Gastroesophageal sphincter (tissue), 4 donors: ENCODE measurements around the gene ZNF597. TPM values are rescaled to one million over a fixed set of nuclear protein-coding genes. Genes with fewer than 3 reads are reported as not detected.

Source experiments
- ATAC-seq: fragments of 150-250 bp; one replicate; pipeline ENCODE4 v1.9.1; 2016; ENCODE audit warnings: mild to moderate bottlenecking, moderate library complexity
- H3K27ac ChIP-seq, 4 donors: fragments of 200-600 bp; sonication (generic) in 3 of 4; 1 replicate in 3 of 4; 2 replicates in 1 of 4; pipeline ENCODE4 v1.5.1; 2016 to 2019
- H3K27me3 ChIP-seq: fragments of 200-600 bp; sonication (generic); one replicate; pipeline ENCODE4 v1.5.1; 2019
- H3K36me3 ChIP-seq, 2 donors: fragments of 200-600 bp; sonication (generic); one replicate each; pipeline ENCODE4 v1.5.1; 2019; ENCODE audit warnings: control low read depth in 1 of 2
- H3K4me1 ChIP-seq, 3 donors: fragments of 200-600 bp; sonication (generic); 1 replicate in 2 of 3; 2 replicates in 1 of 3; pipeline ENCODE4 v1.5.1; 2016 to 2019; ENCODE audit warnings: control low read depth in 2 of 3
- H3K4me3 ChIP-seq, 2 donors: fragments of 200-600 bp; sonication (generic); one replicate each; pipeline ENCODE4 v1.5.1; 2019; ENCODE audit warnings: mild to moderate bottlenecking in 1 of 2, moderate library complexity in 1 of 2
- H3K9me3 ChIP-seq, 3 donors: fragments of 200-600 bp; sonication (generic); one replicate each; pipeline ENCODE4 v1.5.1; 2017 to 2019; ENCODE audit warnings: control low read depth in 2 of 3
- CTCF ChIP-seq, 4 experiments: fragments of 200-600 bp in 2 of 4; fragments of 450-650 bp in 2 of 4; sonication (generic) in 1 of 4; IDR thresholded peaks; one replicate each; pipeline ENCODE4 v1.5.1; 2017 to 2019; ENCODE audit warnings: antibody characterized with exemption in 4 of 4, mild to moderate bottlenecking in 2 of 4, moderate library complexity in 2 of 4
- EP300 ChIP-seq: sonication (generic); formaldehyde crosslinking; IDR thresholded peaks from one replicate; pipeline ENCODE4 v1.6.1; 2017; ENCODE audit warnings: antibody characterized with exemption, mild to moderate bottlenecking
- POLR2A ChIP-seq, 2 donors: fragments of 450-650 bp; IDR thresholded peaks; one replicate each; pipeline ENCODE4 v1.6.1; 2017; ENCODE audit warnings: antibody characterized with exemption in 2 of 2, mild to moderate bottlenecking in 2 of 2, moderate library complexity in 1 of 2
- POLR2AphosphoS5 ChIP-seq: sonication (generic); formaldehyde crosslinking; IDR thresholded peaks from one replicate; pipeline ENCODE4 v1.6.1; 2017; ENCODE audit warnings: antibody characterized with exemption
- WGBS, 2 donors: methylation state at CpG; one replicate each; pipeline ENCODE4 v1.1.5; 2018; ENCODE audit warnings: low coverage in 1 of 2; 5-methylcytosine and 5-hydroxymethylcytosine counted together
- total RNA-seq, 4 donors: library from RNA; depleted of rRNA; stranded (reverse); fragments of >200 nt; gene quantifications; one replicate each; pipeline ENCODE4 v1.1.0, GENCODE V29; 2016

ZNF597 gene
- total RNA-seq, 4 donors from 2014 or later, result 1.4 to 2.8 (median 2.2) TPM

GRCh38 chr16:3484318-3485096 is 41.2 kb upstream of the ZNF597 start:
- 80% methylated on average over 1 of the region's 30 CpGs; no CpG with 5 or more reads in 1 of the 2 donors for WGBS, 2 donors
- no peak overlapping the region for H3K4me3 ChIP-seq
- ATAC-seq, result no peak
- H3K27me3 ChIP-seq, result no peaks in the 10 kb centered on the region
- H3K27ac ChIP-seq, result no peak overlapping the region
- H3K36me3 ChIP-seq, result peaks cover 0 to 87% of the 10 kb centered on the region in 2 donors
- TF ChIP-seq EP300 (no peak), POLR2AphosphoS5 (no peak), CTCF (IDR thresholded peaks at IDR 0.05) (no peak), POLR2A (IDR thresholded peaks at IDR 0.05) (no peak)
- no peaks in the 10 kb centered on the region for H3K4me1 ChIP-seq
- no peaks in the 10 kb centered on the region for H3K9me3 ChIP-seq

GRCh38 chr16:3482659-3483241 is 39.4 kb upstream of the ZNF597 start:
- no peak overlapping the region for H3K4me3 ChIP-seq
- TF ChIP-seq POLR2A (IDR thresholded peaks at IDR 0.05) (no peak), POLR2AphosphoS5 (no peak)
- no peaks in the 10 kb centered on the region for H3K4me1 ChIP-seq
- H3K9me3 ChIP-seq, result no peaks in the 10 kb centered on the region
- WGBS, 2 donors, result 90 to 94% methylated on average over 8 to 9 of the region's 18 CpGs
- no peak overlapping the region for H3K27ac ChIP-seq
- H3K36me3 ChIP-seq, result peaks cover 0 to 99% of the 10 kb centered on the region in 2 donors
- H3K27me3 ChIP-seq, result no peaks in the 10 kb centered on the region
- ATAC-seq, result no peak

GRCh38 chr16:3481696-3482658 is 38.7 kb upstream of the ZNF597 start:
- Histone ChIP-seq H3K27ac (no peak overlapping the region), H3K27me3 (no peaks in the 10 kb centered on the region), H3K4me3 (no peak overlapping the region), H3K36me3 (peaks cover 0 to 93% of the 10 kb centered on the region in 2 donors), H3K9me3 (no peaks in the 10 kb centered on the region), H3K4me1 (no peaks in the 10 kb centered on the region)
- 97 to 100% methylated on average over 2 to 6 of the region's 32 CpGs for WGBS, 2 donors
- no peak for TF ChIP-seq EP300
- TF ChIP-seq CTCF (IDR thresholded peaks at IDR 0.05), result no peak
- no peak for TF ChIP-seq POLR2A (IDR thresholded peaks at IDR 0.05)
- TF ChIP-seq POLR2AphosphoS5, result no peak
- ATAC-seq, result no peak

GRCh38 chr16:3480901-3481695 is 37.8 kb upstream of the ZNF597 start:
- no peaks in the 10 kb centered on the region for H3K9me3 ChIP-seq
- H3K27me3 ChIP-seq, result no peaks in the 10 kb centered on the region
- ATAC-seq, result no peak
- no peak for TF ChIP-seq POLR2A (IDR thresholded peaks at IDR 0.05)
- TF ChIP-seq POLR2AphosphoS5, result no peak
- peaks cover 0 to 2% (median 0%) of the 10 kb centered on the region in 3 donors for H3K4me1 ChIP-seq
- H3K4me3 ChIP-seq, result no peak overlapping the region
- 79 to 88% methylated on average over 7 to 12 of the region's 18 CpGs for WGBS, 2 donors
- peaks cover 0 to 89% of the 10 kb centered on the region in 2 donors for H3K36me3 ChIP-seq
- no peak overlapping the region for H3K27ac ChIP-seq

- Histone ChIP-seq H3K4me3 (no peak overlapping the region), H3K9me3 (no peaks in the 10 kb centered on the region), H3K4me1 (peaks cover 0 to 12% (median 0%) of the 10 kb centered on the region in 3 donors), H3K36me3 (peaks cover 0 to 80% of the 10 kb centered on the region in 2 donors), H3K27ac (no peak overlapping the region), H3K27me3 (no peaks in the 10 kb centered on the region)
- no peak for ATAC-seq
- WGBS, 2 donors, result 82 to 91% methylated on average over 8 to 11 of the region's 12 CpGs
- TF ChIP-seq CTCF (IDR thresholded peaks at IDR 0.05) (no peak), POLR2AphosphoS5 (no peak), EP300 (no peak), POLR2A (IDR thresholded peaks at IDR 0.05) (no peak)
Measured at GRCh38 chr16:3479654-3480216, 36.4 kb upstream of the ZNF597 start.
